Esophagus muscularis mucosa (tissue), 4 donors: ENCODE data around the gene GFOD1.

Experiments used
- CTCF ChIP-seq, 3 experiments: fragments of 200-600 bp in 2 of 3; fragments of 450-650 bp in 1 of 3; sonication (generic) in 2 of 3; IDR thresholded peaks; one replicate each; pipeline ENCODE4 v1.5.1; 2017 to 2019; ENCODE audit warnings: antibody characterized with exemption in 3 of 3, mild to moderate bottlenecking in 2 of 3, moderate library complexity in 1 of 3
- EP300 ChIP-seq: sonication (generic); formaldehyde crosslinking; IDR thresholded peaks from one replicate; pipeline ENCODE4 v1.6.1; 2017; ENCODE audit warnings: antibody characterized with exemption
- POLR2A ChIP-seq: fragments of 450-650 bp; IDR thresholded peaks from one replicate; pipeline ENCODE4 v1.6.1; 2017; ENCODE audit warnings: antibody characterized with exemption, moderate library complexity, mild to moderate bottlenecking, low read depth
- POLR2AphosphoS5 ChIP-seq, 2 donors: sonication (generic); formaldehyde crosslinking; IDR thresholded peaks; one replicate each; pipeline ENCODE4 v1.6.1; 2017; ENCODE audit warnings: antibody characterized with exemption in 2 of 2

- no peak for TF ChIP-seq POLR2AphosphoS5 (IDR thresholded peaks at IDR 0.05)
- no peak for TF ChIP-seq CTCF (IDR thresholded peaks at IDR 0.05)
- no peak for TF ChIP-seq POLR2A
- no peak for TF ChIP-seq EP300
These were observed 38.9 kb upstream of the GFOD1 start for GRCh38 chr6:13526357-13526726.
